Left ventricle myocardium inferior (tissue), 1 donor: Measurements from ENCODE around the gene ELOVL1. TPM values are rescaled to one million over a fixed set of nuclear protein-coding genes. Genes with fewer than 3 reads are reported as not detected.
A peak's percentile ranks its signal among the peaks of the same experiment; 100 is the strongest.
"Not testable (repeated sequence)": the region's sequence is repeated elsewhere in the genome, so short reads cannot be mapped to it uniquely, and the experiment has no call there.

ENCODE experiments used
- DNase-seq: peaks from one replicate; pipeline ENCODE4 v3.0.0-alpha.2; 2020
- H3K27ac ChIP-seq: fragments of 200-600 bp; replicated peaks from 2 replicates; pipeline ENCODE4 v1.8.0; 2021
- H3K27me3 ChIP-seq: fragments of 200-600 bp; 2 replicates; pipeline ENCODE4 v1.8.0; 2021; ENCODE audit warnings: low read depth
- H3K36me3 ChIP-seq: fragments of 200-600 bp; 2 replicates; pipeline ENCODE4 v1.8.0; 2021
- H3K4me1 ChIP-seq: fragments of 200-600 bp; 2 replicates; pipeline ENCODE4 v1.8.0; 2021
- H3K4me3 ChIP-seq: fragments of 200-600 bp; 2 replicates; pipeline ENCODE4 v1.8.0; 2021; ENCODE audit warnings: mild to moderate bottlenecking, moderate library complexity
- H3K9me3 ChIP-seq: fragments of 200-600 bp; replicated peaks from 2 replicates; pipeline ENCODE4 v1.8.0; 2021
- intact Hi-C: fragments of 100-400 bp; cut with micrococcal nuclease; formaldehyde crosslinking; loops from one replicate; pipeline ENCODE4 v1.11.0; 2022
- long read RNA-seq: library from polyadenylated mRNA; unstranded; transcript quantifications from one replicate; pipeline ENCODE4 v2.0.0, GENCODE V29; 2021
- total RNA-seq: library from RNA; stranded (reverse); fragmentation: NEBNext Ultra II Directional; extraction: Animal tissue kit (Norgen Biotek cat#: 25700); gene quantifications from one replicate; pipeline ENCODE4 v1.2.1, GENCODE V29; 2021
- TF ChIP-seq, protein P1 (sequence below): fragments of 200-600 bp; IDR thresholded peaks from 2 replicates; pipeline ENCODE4 v1.8.0; 2021; ENCODE audit warnings: antibody characterized with exemption, mild to moderate bottlenecking, borderline replicate concordance
- donor health status: DM: no; HTN: yes; CAD: no; lungs with severe emphysema.

The ELOVL1 gene
- total RNA-seq: 26.7 TPM
- long read RNA-seq, transcript ELOVL1-201 (8 exons, 1,477 nt): major isoform, 34 of 47 reads
- long read RNA-seq, partial matches to known transcripts: 2 of 47 reads
- long read RNA-seq, other reads (novel, unspliced or antisense): 9 of 47 reads

DNA sequence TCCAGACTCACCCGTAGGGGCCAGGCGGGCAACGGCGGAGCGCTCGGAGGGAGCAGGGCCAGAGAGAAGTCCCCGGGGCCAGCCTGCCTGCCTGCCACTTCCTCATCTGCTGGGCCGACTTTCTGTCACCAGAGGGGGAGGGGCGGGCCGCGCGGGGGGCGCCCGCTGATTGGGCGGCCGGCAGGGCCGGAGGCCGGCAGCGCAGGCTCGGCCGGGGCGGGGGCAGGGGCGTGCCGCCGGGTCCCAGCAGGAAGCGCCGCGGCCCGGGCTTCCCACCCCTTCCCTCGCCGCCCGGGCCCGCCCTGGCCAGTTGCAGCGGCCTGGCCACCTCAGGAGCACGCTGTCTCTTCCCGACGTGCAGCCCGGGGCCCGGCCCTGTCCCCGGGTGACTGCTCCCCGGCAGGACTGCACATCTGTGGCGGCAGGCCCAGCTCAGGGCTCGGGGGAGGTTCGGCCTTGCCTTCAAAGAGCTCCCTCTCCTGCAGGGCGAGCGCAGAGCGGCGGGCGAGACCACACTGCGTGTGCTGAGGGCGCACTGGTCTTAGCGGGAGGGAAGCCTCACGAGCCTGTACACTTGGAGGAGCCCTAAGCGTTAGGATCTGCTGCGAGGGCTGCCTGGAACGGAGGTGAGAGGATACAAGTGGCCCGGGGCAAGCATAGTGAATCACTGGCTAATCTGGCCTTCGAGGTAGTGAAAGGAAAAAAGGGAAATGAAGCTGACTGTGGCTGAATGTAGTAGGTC is at the start of gene ELOVL1:
TSS of gene ELOVL1 (minus strand) at position 108 of the 742 bp plus-strand sequence. CDS start 2,402 bp downstream, outside the sequence.
- peak within 1 kb of the TSS; percentile 98 for H3K27ac ChIP-seq
- H3K4me1 ChIP-seq: peaks cover 56% of the 10 kb centered on the region
- no peaks in the 10 kb centered on the region for H3K9me3 ChIP-seq
- intact Hi-C loops: no loop called here
- H3K27me3 ChIP-seq: no peaks in the 10 kb centered on the region
- TF ChIP-seq, protein P1, sequence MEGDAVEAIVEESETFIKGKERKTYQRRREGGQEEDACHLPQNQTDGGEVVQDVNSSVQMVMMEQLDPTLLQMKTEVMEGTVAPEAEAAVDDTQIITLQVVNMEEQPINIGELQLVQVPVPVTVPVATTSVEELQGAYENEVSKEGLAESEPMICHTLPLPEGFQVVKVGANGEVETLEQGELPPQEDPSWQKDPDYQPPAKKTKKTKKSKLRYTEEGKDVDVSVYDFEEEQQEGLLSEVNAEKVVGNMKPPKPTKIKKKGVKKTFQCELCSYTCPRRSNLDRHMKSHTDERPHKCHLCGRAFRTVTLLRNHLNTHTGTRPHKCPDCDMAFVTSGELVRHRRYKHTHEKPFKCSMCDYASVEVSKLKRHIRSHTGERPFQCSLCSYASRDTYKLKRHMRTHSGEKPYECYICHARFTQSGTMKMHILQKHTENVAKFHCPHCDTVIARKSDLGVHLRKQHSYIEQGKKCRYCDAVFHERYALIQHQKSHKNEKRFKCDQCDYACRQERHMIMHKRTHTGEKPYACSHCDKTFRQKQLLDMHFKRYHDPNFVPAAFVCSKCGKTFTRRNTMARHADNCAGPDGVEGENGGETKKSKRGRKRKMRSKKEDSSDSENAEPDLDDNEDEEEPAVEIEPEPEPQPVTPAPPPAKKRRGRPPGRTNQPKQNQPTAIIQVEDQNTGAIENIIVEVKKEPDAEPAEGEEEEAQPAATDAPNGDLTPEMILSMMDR: peak; percentile 31
- peaks cover 26% of the 10 kb centered on the region for H3K36me3 ChIP-seq
- H3K4me3 ChIP-seq: peak within 1 kb of the TSS; percentile 95
- peak; percentile 95 for DNase-seq

DNA sequence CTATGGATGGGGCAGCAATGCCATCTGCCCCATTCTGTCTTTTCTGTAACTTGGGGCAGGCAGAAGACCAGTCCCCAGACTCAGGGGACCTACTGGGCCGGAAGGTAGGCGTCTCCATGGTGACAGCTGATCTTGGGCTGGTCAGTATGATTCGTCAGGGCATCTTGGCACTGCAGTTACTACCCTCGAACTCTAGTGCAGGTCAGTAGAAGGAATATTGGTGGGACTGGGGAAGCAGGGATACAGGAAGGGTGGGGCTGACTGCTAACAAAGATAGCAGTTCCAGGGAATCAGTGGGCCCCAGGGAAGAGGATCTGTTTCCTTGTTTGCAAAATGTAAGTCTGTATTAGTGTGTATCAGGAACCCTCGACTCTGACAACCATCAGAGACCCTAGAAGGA is 48.1 kb upstream of the ELOVL1 start:
- intact Hi-C loops: loop anchor here (2.0 kb wide), 1 partner anchor 189 kb away; no protein-coding TSS in a partner anchor
- H3K36me3 ChIP-seq: peaks cover 72% of the 10 kb centered on the region

DNA sequence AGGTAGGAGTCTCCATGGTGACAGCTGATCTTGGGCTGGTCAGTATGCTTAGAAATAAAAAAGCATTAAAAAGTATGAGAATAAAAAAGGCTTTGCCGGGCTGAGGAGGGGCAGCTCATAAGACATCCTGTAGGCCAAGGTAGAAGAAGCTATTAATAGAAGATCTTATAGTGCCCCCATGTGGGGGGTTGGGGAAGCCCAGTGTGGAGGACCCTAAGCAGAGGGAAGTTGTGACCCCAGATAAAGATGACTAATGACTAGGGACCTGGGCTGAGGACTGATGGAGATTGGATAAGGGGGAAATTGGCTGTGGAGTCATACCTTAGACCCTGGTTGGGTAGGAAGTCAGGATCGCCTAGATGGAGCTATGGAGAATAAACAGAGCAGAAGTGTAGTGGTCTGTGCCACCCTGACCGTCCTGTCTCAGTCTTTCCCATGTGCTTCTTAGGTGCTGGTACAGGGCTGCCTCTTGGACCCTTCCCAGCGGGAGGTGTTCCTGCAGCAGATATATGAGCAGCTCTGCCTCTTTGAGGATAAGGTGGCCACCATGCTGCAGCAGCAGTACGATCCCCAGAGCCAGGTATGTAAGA is 46.9 kb upstream of the ELOVL1 start:
- Histone ChIP-seq H3K4me1 (peaks cover 12% of the 10 kb centered on the region), H3K27ac (no peak overlapping the region), H3K27me3 (no peaks in the 10 kb centered on the region), H3K4me3 (no peak overlapping the region), H3K9me3 (no peaks in the 10 kb centered on the region), H3K36me3 (peaks cover 67% of the 10 kb centered on the region)
- peak; percentile 38 for DNase-seq
- intact Hi-C loops: loop anchor here (2.0 kb wide), 1 partner anchor 188 kb away; no protein-coding TSS in a partner anchor
- TF ChIP-seq, protein P1: peak; percentile 74

More for the DNA sequence above, 48.1 kb upstream of the ELOVL1 start:
- H3K4me1 ChIP-seq: peaks cover 12% of the 10 kb centered on the region
- H3K27me3 ChIP-seq: no peaks in the 10 kb centered on the region
- no peak overlapping the region for H3K4me3 ChIP-seq
- TF ChIP-seq, protein P1: no peak
- peak overlapping the region; percentile 35 for H3K27ac ChIP-seq
- H3K9me3 ChIP-seq: no peaks in the 10 kb centered on the region
- no peak for DNase-seq

DNA sequence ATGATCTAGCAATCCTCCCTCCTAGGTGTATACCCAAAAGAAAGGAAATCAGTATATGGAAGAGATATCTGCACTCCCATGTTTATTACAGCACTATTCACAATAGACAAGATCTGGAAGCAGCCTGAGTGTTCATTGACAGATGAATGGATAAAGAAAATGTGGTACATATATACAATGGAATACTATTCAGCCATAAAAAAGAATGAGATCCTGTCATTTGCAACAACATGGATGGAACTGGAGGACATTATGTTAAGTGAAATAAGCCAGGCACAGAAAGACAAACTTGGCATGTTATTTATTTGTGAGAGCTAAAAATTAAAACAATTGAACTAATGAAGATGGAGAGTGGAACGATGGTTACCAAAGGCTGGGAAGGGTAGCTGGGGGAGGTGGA is 45.6 kb upstream of the ELOVL1 start:
- intact Hi-C loops, H3K27ac ChIP-seq, H3K27me3 ChIP-seq, H3K4me3 ChIP-seq, H3K9me3 ChIP-seq, DNase-seq: not testable (repeated sequence)
- Histone ChIP-seq H3K36me3 (peaks cover 67% of the 10 kb centered on the region), H3K4me1 (peaks cover 12% of the 10 kb centered on the region)

DNA sequence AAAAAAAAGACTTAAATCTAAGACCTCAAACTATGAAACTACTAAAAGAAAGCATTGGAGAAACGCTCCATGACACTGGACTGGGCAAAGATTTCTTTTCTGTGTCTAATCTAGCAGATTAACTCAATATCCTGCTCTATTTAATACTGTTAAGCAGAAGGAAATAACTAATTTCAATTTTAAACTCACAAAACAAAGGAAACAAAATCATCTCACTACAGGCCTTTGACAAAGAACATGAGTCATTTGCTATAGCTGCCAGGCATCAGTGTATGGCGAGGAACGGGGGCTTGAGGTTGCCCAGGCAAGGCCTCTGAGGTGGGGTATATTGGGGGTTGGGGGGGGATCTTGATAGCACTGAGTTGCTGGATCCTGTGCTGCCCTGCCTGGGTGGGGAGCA is 42.8 kb upstream of the ELOVL1 start:
- H3K36me3 ChIP-seq: peaks cover 66% of the 10 kb centered on the region
- peaks cover 6% of the 10 kb centered on the region for H3K4me1 ChIP-seq
- TF ChIP-seq, protein P1: no peak
- no peak for DNase-seq
- no peaks in the 10 kb centered on the region for H3K9me3 ChIP-seq
- H3K4me3 ChIP-seq: no peak overlapping the region
- no peaks in the 10 kb centered on the region for H3K27me3 ChIP-seq
- intact Hi-C loops: no loop called here
- H3K27ac ChIP-seq: no peak overlapping the region

DNA sequence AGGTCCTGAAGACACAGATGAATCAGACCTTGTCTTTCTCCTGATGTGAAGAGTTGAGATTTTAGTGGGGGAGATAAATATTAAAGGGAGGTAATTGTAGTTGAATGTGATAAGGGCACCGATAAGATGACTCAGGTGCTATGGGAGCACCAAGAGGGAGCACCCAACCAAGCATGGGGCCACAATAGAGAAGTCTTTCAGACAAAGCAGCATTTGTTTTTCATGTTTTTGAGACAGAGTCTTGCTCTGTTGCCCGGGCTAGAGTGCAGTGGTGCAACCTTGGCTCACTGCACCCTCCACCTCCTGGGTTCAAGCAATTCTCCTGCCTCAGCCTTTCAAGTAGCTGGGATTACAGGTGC is 38.0 kb upstream of the ELOVL1 start:
- peaks cover 21% of the 10 kb centered on the region for H3K4me1 ChIP-seq
- H3K27ac ChIP-seq: peak overlapping the region; percentile 4
- no peak for DNase-seq
- H3K4me3 ChIP-seq: no peak overlapping the region
- H3K36me3 ChIP-seq: peaks cover 73% of the 10 kb centered on the region
- TF ChIP-seq, protein P1: no peak
- intact Hi-C loops: no loop called here
- no peaks in the 10 kb centered on the region for H3K27me3 ChIP-seq
- H3K9me3 ChIP-seq: no peaks in the 10 kb centered on the region
